HG03045 (cell line): ENCODE measurements around the gene TUBB.
"Not testable (repeated sequence)": the region's sequence is repeated elsewhere in the genome, so short reads cannot be mapped to it uniquely, and the experiment has no call there.

Experiments
- ATAC-seq: cut with Tn5 transposase; IDR thresholded peaks from one replicate; pipeline ENCODE4 v1.9.1; 2021; ENCODE audit warnings: mild to moderate bottlenecking, moderate library complexity; ENCODE audit not compliant: unreplicated experiment

The TUBB gene

GRCh38 chr6:30717129-30717844, 2.9 kb upstream of the TUBB start, which contains the start of gene MDC1:
MDC1 (minus strand) TSS chr6:30717281; CDS start chr6:30715175, 2,106 bp downstream.
- ATAC-seq, result peak; percentile 73

GRCh38 chr6:30717845-30718720, 2.1 kb upstream of the TUBB start:
- ATAC-seq, result not testable (repeated sequence)

GRCh38 chr6:30719356-30719755, 796 bp upstream of the TUBB start:
- ATAC-seq, result no peak

- ATAC-seq, result no peak
These were observed 616 bp downstream of the TUBB start for GRCh38 chr6:30720738-30721197.

- peak; percentile 33 for ATAC-seq
These were observed 1.3 kb downstream of the TUBB start for GRCh38 chr6:30721198-30722024.

- ATAC-seq, result not testable (repeated sequence)
These were observed 1.8 kb downstream of the TUBB start for GRCh38 chr6:30722025-30722279.

GRCh38 chr6:30722280-30723112, 2.3 kb downstream of the TUBB start:
- no peak for ATAC-seq

GRCh38 chr6:30723159-30723842, 3.1 kb downstream of the TUBB start:
- ATAC-seq, result not testable (repeated sequence)

GRCh38 chr6:30723843-30724741, 3.9 kb downstream of the TUBB start:
- not testable (repeated sequence) for ATAC-seq

GRCh38 chr6:30724906-30725667, 4.9 kb downstream of the TUBB start:
- ATAC-seq, result no peak

GRCh38 chr6:30725713-30726505, 5.8 kb downstream of the TUBB start:
- ATAC-seq, result no peak

- ATAC-seq, result no peak
These were observed 6.6 kb downstream of the TUBB start for GRCh38 chr6:30726506-30727413.

GRCh38 chr6:30727920-30728553, 7.9 kb downstream of the TUBB start:
- ATAC-seq, result no peak

- peak; percentile 56 for ATAC-seq
These were observed 10.7 kb downstream of the TUBB start for GRCh38 chr6:30730601-30731435.
